ENCODE data around the gene PDCD1. TPM values are rescaled to one million over a fixed set of nuclear protein-coding genes. Genes with fewer than 3 reads are reported as not detected.
"Not testable (repeated sequence)": the region's sequence is repeated elsewhere in the genome, so short reads cannot be mapped to it uniquely, and the experiment has no call there.

The PDCD1 gene
- total RNA-seq, 2 donors from 2014 or later = 22.5 to 25.4 TPM

GRCh38 chr2:241841181-241842066, 17.3 kb downstream of the PDCD1 start:
- ATAC-seq (no peak), DNase-seq (ENCODE audit: low spot score in 2 of 2) (no peak)
- no peak overlapping the region for H3K27ac Mint-ChIP-seq
- H3K36me3 Mint-ChIP-seq = peaks cover 0 to 20% of the 10 kb centered on the region in 2 donors
- H3K9me3 Mint-ChIP-seq = peaks cover 0 to 12% of the 10 kb centered on the region in 2 donors

GRCh38 chr2:241837197-241837965, 21.3 kb downstream of the PDCD1 start:
- peaks cover 0 to 23% of the 10 kb centered on the region in 2 donors for H3K36me3 Mint-ChIP-seq
- DNase-seq (ENCODE audit: low spot score in 2 of 2) = no peak
- no peak for ATAC-seq
- H3K27ac Mint-ChIP-seq = peak overlapping the region in 1 of 2 donors; percentile 7
- peaks cover 0 to 19% of the 10 kb centered on the region in 2 donors for H3K9me3 Mint-ChIP-seq

GRCh38 chr2:241836292-241836691, 22.4 kb downstream of the PDCD1 start:
- DNase-seq (ENCODE audit: low spot score in 2 of 2) (no peak), ATAC-seq (no peak)
- peaks cover 0 to 19% of the 10 kb centered on the region in 2 donors for H3K9me3 Mint-ChIP-seq
- peaks cover 0 to 23% of the 10 kb centered on the region in 2 donors for H3K36me3 Mint-ChIP-seq
- H3K27ac Mint-ChIP-seq = no peak overlapping the region

GRCh38 chr2:241835611-241836010, 23.1 kb downstream of the PDCD1 start:
- no peak overlapping the region for H3K27ac Mint-ChIP-seq
- peaks cover 0 to 19% of the 10 kb centered on the region in 2 donors for H3K9me3 Mint-ChIP-seq
- DNase-seq (ENCODE audit: low spot score in 2 of 2) = no peak
- peak in 1 of 2 donors; percentile 45 for ATAC-seq
- peaks cover 0 to 23% of the 10 kb centered on the region in 2 donors for H3K36me3 Mint-ChIP-seq

GRCh38 chr2:241834527-241835210, 24.0 kb downstream of the PDCD1 start:
- Mint-ChIP-seq H3K36me3 (peaks cover 0 to 23% of the 10 kb centered on the region in 2 donors), H3K9me3 (peaks cover 0 to 19% of the 10 kb centered on the region in 2 donors), H3K27ac (no peak overlapping the region)
- no peak for ATAC-seq
- no peak for DNase-seq (ENCODE audit: low spot score in 2 of 2)

GRCh38 chr2:241833756-241834526, 24.8 kb downstream of the PDCD1 start:
- H3K27ac Mint-ChIP-seq = peak overlapping the region in 1 of 2 donors; percentile 79
- not testable (repeated sequence) for DNase-seq (ENCODE audit: low spot score in 2 of 2); ATAC-seq
- peaks cover 0 to 23% of the 10 kb centered on the region in 2 donors for H3K36me3 Mint-ChIP-seq
- peaks cover 0 to 19% of the 10 kb centered on the region in 2 donors for H3K9me3 Mint-ChIP-seq

GRCh38 chr2:241833101-241833663, 25.5 kb downstream of the PDCD1 start:
- Mint-ChIP-seq H3K36me3 (peaks cover 0 to 26% of the 10 kb centered on the region in 2 donors), H3K9me3 (peaks cover 0 to 21% of the 10 kb centered on the region in 2 donors), H3K27ac (peak overlapping the region in 1 of 2 donors; percentile 79)
- DNase-seq (ENCODE audit: low spot score in 2 of 2) (no peak), ATAC-seq (no peak)

- Mint-ChIP-seq H3K27ac (no peak overlapping the region), H3K9me3 (peaks cover 15 to 35% of the 10 kb centered on the region in 2 donors), H3K36me3 (peaks cover 12 to 43% of the 10 kb centered on the region in 2 donors)
- ATAC-seq = no peak
- DNase-seq (ENCODE audit: low spot score in 2 of 2) = no peak
Measured at GRCh38 chr2:241827394-241827793, 31.3 kb downstream of the PDCD1 start.

GRCh38 chr2:241823531-241824437, 34.9 kb downstream of the PDCD1 start:
- not testable (repeated sequence) for DNase-seq (ENCODE audit: low spot score in 2 of 2); ATAC-seq
- Mint-ChIP-seq H3K36me3 (peaks cover 12 to 43% of the 10 kb centered on the region in 2 donors), H3K27ac (peak overlapping the region in 1 of 2 donors; percentile 18), H3K9me3 (peaks cover 15 to 35% of the 10 kb centered on the region in 2 donors)

- Mint-ChIP-seq H3K36me3 (peaks cover 11 to 30% of the 10 kb centered on the region in 2 donors), H3K27ac (no peak overlapping the region), H3K9me3 (peaks cover 13 to 27% of the 10 kb centered on the region in 2 donors)
- DNase-seq (ENCODE audit: low spot score in 2 of 2) = no peak
- no peak for ATAC-seq
Measured at GRCh38 chr2:241822264-241822623, 36.5 kb downstream of the PDCD1 start.

- DNase-seq (ENCODE audit: low spot score in 2 of 2) (no peak), ATAC-seq (no peak)
- Mint-ChIP-seq H3K27ac (peak overlapping the region in 1 of 2 donors; percentile 48), H3K9me3 (peaks cover 7 to 21% of the 10 kb centered on the region in 2 donors), H3K36me3 (peaks cover 5 to 24% of the 10 kb centered on the region in 2 donors)
Measured at GRCh38 chr2:241821460-241822263, 37.0 kb downstream of the PDCD1 start.

- H3K27ac Mint-ChIP-seq = no peak overlapping the region
- no peak for ATAC-seq
Measured at GRCh38 chr2:241820625-241821384, 37.9 kb downstream of the PDCD1 start.

GRCh38 chr2:241819947-241820624, 38.6 kb downstream of the PDCD1 start:
- H3K9me3 Mint-ChIP-seq = peaks cover 4 to 16% of the 10 kb centered on the region in 2 donors
- peaks cover under 1 to 13% of the 10 kb centered on the region in 2 donors for H3K36me3 Mint-ChIP-seq
- H3K27ac Mint-ChIP-seq; DNase-seq (ENCODE audit: low spot score in 2 of 2); ATAC-seq: not testable (repeated sequence)

More at GRCh38 chr2:241820625-241821384, 37.9 kb downstream of the PDCD1 start:
- peaks cover 4 to 20% of the 10 kb centered on the region in 2 donors for H3K9me3 Mint-ChIP-seq
- DNase-seq (ENCODE audit: low spot score in 2 of 2) = no peak
- H3K36me3 Mint-ChIP-seq = peaks cover 4 to 16% of the 10 kb centered on the region in 2 donors

Data from activated naive CD4-positive, alpha-beta T cell treated with anti-CD3 and anti-CD28 coated beads, Interleukin-2, amount 50 U/mL, for 72 hours (primary cell).